ENCODE measurements around the gene BARHL1.

DNA sequence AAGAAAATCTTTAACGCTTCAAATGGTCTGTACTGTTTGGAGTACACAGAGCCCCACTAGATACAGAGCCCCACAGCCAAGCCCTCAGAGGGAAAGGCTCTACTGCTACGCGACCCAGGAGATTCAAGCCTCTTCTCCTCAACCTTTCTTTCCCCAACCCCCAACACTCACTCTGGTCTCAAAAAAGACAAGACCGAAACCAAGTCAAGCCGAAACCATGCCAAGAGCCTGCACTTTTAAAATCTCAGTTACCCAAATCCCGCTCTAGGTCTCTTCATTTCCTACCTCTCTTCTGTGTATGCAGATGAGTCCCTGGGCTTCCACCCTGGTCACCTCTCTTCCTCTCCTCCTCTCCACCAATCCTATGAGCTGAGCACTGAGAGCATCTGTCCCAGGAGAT is 31.9 kb downstream of the BARHL1 start:
- TF ChIP-seq EP300 (conservative IDR thresholded peaks at IDR 0.05; ENCODE audit: poor library complexity, severe bottlenecking) = no peak
- TF ChIP-seq, protein P1, sequence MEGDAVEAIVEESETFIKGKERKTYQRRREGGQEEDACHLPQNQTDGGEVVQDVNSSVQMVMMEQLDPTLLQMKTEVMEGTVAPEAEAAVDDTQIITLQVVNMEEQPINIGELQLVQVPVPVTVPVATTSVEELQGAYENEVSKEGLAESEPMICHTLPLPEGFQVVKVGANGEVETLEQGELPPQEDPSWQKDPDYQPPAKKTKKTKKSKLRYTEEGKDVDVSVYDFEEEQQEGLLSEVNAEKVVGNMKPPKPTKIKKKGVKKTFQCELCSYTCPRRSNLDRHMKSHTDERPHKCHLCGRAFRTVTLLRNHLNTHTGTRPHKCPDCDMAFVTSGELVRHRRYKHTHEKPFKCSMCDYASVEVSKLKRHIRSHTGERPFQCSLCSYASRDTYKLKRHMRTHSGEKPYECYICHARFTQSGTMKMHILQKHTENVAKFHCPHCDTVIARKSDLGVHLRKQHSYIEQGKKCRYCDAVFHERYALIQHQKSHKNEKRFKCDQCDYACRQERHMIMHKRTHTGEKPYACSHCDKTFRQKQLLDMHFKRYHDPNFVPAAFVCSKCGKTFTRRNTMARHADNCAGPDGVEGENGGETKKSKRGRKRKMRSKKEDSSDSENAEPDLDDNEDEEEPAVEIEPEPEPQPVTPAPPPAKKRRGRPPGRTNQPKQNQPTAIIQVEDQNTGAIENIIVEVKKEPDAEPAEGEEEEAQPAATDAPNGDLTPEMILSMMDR (IDR thresholded peaks at IDR 0.05; ENCODE audit: poor library complexity, severe bottlenecking) = no peak
- TF ChIP-seq RAD21 (conservative IDR thresholded peaks at IDR 0.05) = no peak
- TF ChIP-seq TAF1 (IDR thresholded peaks at IDR 0.05; ENCODE audit: low read depth) = no peak
- TF ChIP-seq POLR2AphosphoS5 (IDR thresholded peaks at IDR 0.05) = no peak
- TF ChIP-seq, protein P2, sequence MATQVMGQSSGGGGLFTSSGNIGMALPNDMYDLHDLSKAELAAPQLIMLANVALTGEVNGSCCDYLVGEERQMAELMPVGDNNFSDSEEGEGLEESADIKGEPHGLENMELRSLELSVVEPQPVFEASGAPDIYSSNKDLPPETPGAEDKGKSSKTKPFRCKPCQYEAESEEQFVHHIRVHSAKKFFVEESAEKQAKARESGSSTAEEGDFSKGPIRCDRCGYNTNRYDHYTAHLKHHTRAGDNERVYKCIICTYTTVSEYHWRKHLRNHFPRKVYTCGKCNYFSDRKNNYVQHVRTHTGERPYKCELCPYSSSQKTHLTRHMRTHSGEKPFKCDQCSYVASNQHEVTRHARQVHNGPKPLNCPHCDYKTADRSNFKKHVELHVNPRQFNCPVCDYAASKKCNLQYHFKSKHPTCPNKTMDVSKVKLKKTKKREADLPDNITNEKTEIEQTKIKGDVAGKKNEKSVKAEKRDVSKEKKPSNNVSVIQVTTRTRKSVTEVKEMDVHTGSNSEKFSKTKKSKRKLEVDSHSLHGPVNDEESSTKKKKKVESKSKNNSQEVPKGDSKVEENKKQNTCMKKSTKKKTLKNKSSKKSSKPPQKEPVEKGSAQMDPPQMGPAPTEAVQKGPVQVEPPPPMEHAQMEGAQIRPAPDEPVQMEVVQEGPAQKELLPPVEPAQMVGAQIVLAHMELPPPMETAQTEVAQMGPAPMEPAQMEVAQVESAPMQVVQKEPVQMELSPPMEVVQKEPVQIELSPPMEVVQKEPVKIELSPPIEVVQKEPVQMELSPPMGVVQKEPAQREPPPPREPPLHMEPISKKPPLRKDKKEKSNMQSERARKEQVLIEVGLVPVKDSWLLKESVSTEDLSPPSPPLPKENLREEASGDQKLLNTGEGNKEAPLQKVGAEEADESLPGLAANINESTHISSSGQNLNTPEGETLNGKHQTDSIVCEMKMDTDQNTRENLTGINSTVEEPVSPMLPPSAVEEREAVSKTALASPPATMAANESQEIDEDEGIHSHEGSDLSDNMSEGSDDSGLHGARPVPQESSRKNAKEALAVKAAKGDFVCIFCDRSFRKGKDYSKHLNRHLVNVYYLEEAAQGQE (IDR thresholded peaks at IDR 0.05; ENCODE audit: borderline replicate concordance) = no peak
- no peak for TF ChIP-seq EZH2 (IDR thresholded peaks at IDR 0.05; ENCODE audit: borderline replicate concordance, insufficient read depth, low read length, poor library complexity, severe bottlenecking)
- TF ChIP-seq MXI1 (conservative IDR thresholded peaks at IDR 0.05; ENCODE audit: poor library complexity, severe bottlenecking) = no peak

Data from neural cell (in vitro differentiated cells).